WERI-Rb-1 (cell line): ENCODE data around the gene AMBP.

ENCODE experiments used
- DNase-seq: peaks from one replicate; pipeline ENCODE4 v3.0.0-alpha.2; 2020
- H3K27ac ChIP-seq: fragments of 250-450 bp; sonication (Bioruptor Pico); 2 replicates; pipeline ENCODE4 v1.5.1; 2020; ENCODE audit warnings: mild to moderate bottlenecking, moderate library complexity
- H3K27me3 ChIP-seq: fragments of 250-450 bp; sonication (Bioruptor Pico); 2 replicates; pipeline ENCODE4 v1.5.1; 2021; ENCODE audit warnings: mild to moderate bottlenecking, low read depth, moderate library complexity; ENCODE audit not compliant: insufficient read depth, severe bottlenecking
- H3K36me3 ChIP-seq: fragments of 250-450 bp; sonication (Bioruptor Pico); 2 replicates; pipeline ENCODE4 v1.5.1; 2020; ENCODE audit warnings: mild to moderate bottlenecking, moderate library complexity
- H3K4me3 ChIP-seq: 2 replicates; pipeline ENCODE4 v1.5.1; 2011; ENCODE audit warnings: low read depth, mild to moderate bottlenecking, control low read depth, low read length
- H3K9me3 ChIP-seq: fragments of 250-450 bp; sonication (Bioruptor Pico); 2 replicates; pipeline ENCODE4 v1.5.1; 2021; ENCODE audit warnings: mild to moderate bottlenecking, moderate library complexity; ENCODE audit not compliant: severe bottlenecking
- TF ChIP-seq, protein P1 (sequence below): IDR thresholded peaks from 2 replicates; pipeline ENCODE4 v1.5.1; 2011; ENCODE audit warnings: low read depth, mild to moderate bottlenecking, control low read depth, inconsistent platforms, low read length

AMBP gene

DNA sequence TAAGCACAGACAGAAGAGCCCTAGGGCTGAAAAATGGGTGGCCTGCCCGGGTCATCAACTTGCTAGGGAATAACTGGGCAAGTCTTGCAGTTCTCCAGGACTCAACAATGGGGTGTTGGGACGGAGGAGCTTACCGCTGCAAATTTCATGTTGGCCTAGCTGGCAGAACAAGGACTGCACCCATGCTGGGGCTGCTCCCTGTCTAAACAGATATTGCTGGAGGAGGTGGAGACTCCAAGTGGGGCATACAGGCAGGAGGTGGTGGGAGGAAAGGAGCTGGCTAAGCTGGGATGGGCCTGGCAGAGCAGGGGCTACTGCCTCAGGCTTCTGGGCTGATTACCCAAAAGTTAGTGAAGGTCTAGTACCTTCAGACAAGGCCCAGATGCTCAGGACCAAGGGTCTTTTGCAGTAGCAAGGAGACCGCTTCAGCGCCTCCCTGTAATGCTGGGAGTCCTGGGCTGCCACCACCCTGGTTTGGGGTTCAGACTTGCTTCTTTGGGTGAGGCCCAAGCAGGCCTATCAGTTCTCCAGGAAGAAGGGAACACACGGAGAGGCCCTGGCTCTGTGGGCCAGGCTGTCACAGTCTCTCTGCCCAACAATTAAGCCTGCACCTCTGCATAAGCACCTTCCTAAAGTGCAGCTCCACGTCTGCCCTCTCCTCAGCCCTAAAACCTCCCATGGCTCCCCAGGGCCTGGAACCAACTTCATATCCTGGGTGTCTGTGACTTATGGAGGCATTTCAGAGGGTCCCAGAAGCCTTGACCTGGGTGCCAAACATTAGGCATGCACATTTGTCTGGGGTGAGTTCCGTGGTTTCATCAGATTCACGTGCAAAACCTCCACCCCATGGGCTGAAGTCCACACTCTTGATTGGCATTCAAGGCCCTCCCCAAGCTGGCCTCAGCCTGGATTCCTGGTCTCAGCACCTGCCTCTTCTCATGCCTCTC, 45.2 kb upstream of the AMBP start:
- Histone ChIP-seq H3K4me3 (no peak overlapping the region), H3K36me3 (no peaks in the 10 kb centered on the region), H3K27ac (no peak overlapping the region), H3K27me3 (no peaks in the 10 kb centered on the region), H3K9me3 (peaks cover 11% of the 10 kb centered on the region)
- TF ChIP-seq, protein P1, sequence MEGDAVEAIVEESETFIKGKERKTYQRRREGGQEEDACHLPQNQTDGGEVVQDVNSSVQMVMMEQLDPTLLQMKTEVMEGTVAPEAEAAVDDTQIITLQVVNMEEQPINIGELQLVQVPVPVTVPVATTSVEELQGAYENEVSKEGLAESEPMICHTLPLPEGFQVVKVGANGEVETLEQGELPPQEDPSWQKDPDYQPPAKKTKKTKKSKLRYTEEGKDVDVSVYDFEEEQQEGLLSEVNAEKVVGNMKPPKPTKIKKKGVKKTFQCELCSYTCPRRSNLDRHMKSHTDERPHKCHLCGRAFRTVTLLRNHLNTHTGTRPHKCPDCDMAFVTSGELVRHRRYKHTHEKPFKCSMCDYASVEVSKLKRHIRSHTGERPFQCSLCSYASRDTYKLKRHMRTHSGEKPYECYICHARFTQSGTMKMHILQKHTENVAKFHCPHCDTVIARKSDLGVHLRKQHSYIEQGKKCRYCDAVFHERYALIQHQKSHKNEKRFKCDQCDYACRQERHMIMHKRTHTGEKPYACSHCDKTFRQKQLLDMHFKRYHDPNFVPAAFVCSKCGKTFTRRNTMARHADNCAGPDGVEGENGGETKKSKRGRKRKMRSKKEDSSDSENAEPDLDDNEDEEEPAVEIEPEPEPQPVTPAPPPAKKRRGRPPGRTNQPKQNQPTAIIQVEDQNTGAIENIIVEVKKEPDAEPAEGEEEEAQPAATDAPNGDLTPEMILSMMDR, result no peak
- DNase-seq, result no peak

DNA sequence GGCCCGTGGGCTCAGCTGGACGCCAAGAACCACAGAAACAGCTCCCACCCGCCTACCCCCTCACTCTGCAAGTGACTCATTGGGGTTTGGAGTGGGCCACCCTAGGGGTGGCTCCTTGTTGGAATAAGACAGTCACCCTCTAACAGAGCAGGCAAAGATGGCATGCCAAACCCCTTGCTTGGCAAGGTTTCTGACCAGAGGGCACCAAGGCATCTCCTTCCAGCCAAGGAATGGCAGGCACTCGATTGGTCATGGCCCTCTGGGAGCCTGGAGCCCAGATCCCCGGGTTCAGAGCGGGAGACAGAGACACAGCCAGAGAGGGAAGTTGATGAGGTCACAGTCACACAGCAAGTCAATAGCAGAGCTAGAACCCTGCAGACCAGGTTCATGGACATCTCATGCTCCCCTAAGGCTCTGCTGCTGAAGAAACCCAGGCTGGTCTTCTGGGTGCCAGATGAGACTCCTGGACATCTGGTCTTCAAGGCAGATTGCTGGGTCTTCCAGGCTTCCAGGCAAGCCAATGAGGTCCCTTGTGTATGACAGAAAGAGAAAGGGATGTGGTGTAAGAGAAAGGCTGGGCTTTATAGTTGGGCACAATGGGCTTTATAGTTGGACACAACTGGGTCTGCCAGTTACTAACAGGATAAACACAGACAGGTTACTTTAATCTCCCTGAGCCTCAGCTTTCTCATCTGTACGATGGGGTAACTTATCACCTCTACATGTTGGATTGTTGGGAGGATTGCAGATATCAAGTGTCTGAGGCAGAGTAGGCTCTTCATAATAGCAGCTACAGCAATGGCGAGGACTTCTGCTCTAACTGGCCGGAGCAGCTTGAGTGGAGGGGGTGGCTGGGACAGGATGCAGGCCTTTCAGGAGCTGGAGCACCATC, 44.3 kb upstream of the AMBP start:
- H3K27ac ChIP-seq, result peak overlapping the region; percentile 74
- no peaks in the 10 kb centered on the region for H3K27me3 ChIP-seq
- no peak overlapping the region for H3K4me3 ChIP-seq
- no peak for DNase-seq
- peaks cover 4% of the 10 kb centered on the region for H3K9me3 ChIP-seq
- no peaks in the 10 kb centered on the region for H3K36me3 ChIP-seq
- TF ChIP-seq, protein P1, result no peak

DNA sequence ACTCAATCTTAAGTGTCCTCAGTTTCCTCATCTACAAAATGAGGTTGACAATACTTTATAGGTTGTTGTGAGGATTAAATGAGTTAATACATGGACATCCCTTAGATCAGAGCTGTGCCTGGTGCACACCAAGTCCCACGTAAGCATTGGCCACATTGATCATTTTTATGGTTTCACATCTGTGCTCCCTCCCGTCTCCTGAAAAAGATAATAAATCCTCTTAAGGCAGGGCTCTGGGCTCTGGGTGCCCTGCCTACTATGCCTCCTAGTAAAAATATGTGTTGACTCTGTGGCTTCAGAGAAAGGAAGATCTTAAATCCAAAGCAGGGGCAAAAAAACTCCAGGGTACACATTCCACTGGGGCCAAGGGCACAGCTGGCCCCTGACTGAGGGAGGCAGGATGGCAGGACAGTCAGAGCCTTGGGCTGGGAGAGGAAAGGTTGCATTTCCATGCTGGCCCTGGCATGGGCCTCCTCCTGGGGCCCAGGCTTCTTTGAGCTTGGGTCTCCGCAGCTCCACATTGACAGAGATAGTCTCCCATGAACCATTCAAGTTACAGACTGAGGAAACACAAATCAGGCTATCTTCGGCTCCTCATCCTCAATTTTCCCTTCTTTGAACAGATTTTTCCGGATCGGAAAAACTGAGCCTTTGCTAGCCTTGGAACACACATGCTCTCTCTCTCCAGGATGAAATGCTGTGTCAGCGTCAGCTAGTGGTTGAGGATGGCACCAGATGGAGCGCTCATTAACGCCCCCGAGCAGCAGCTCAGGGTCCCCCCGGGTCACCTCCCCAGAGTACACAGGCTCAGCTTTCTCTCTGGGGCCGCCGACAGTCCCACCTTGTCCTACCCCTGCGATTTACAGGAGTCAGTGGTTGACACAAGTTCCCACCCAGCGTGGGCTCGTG, 43.4 kb upstream of the AMBP start:
- H3K4me3 ChIP-seq, result no peak overlapping the region
- DNase-seq, result peak; percentile 93
- H3K27ac ChIP-seq, result peak overlapping the region; percentile 74
- H3K9me3 ChIP-seq, result peaks cover 2% of the 10 kb centered on the region
- no peaks in the 10 kb centered on the region for H3K36me3 ChIP-seq
- no peaks in the 10 kb centered on the region for H3K27me3 ChIP-seq
- TF ChIP-seq, protein P1, result peak; percentile 36; the same call in 1 of the 2 replicates

DNA sequence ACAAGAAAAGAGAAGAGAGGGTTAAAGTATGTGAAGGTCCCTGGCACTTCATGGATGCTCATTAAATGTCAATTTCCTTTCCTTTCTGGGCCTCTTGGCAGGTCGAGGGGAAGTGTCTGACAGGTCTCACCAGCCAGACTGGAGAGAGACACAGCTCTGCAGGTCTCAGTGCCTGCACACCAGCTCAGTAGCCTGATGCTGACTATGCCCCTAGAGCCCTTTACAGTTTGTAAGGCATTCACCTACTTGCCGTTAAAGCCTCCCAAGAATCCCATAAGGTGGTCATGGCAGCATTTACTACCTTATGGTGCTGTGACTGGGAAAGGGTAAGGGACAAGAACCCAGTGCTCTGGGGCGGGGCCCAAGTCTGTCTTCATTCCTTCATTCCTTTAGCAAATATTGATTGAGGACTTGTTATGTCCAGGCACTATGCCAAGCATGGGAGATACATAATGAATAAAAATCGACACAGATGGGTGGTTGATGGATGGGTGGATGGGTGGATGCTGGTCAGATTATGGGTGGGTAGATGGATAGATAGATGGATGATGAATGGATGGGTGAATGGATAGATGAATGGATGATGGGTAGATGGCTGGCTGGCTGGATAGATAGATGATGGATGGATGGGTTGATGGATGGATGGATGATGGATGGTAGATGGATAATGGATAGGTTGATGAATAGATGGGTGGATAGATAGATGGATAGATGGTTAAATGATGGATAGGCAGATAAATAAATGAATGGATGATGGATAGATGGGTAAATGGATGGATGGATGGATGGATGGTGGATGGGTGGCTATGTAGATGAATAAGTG, 42.3 kb upstream of the AMBP start:
- TF ChIP-seq, protein P1, result no peak
- no peak overlapping the region for H3K4me3 ChIP-seq

More for the DNA sequence above, 42.3 kb upstream of the AMBP start:
- no peak overlapping the region for H3K27ac ChIP-seq
- no peaks in the 10 kb centered on the region for H3K36me3 ChIP-seq
- DNase-seq, result no peak
- peaks cover 2% of the 10 kb centered on the region for H3K9me3 ChIP-seq
- H3K27me3 ChIP-seq, result no peaks in the 10 kb centered on the region
